Natural killer cell (primary cell): ENCODE measurements around the gene HSPG2. TPM values are rescaled to one million over a fixed set of nuclear protein-coding genes. Genes with fewer than 3 reads are reported as not detected.

ENCODE experiments used
- ATAC-seq, 3 donors: fragments of 150-1000 bp in 2 of 3; fragments of 200-7000 bp in 1 of 3; cut with Tn5 transposase; 1 replicate in 1 of 3; 2 replicates in 2 of 3; pipeline ENCODE4 v1.10.0; 2021; ENCODE audit warnings: mild to moderate bottlenecking in 2 of 3, moderate library complexity in 2 of 3
- DNase-seq, 2 donors: peaks; one replicate each; pipeline versions ENCODE4 v3.0.0 to v3.0.0-alpha.2; 2013 to 2021; ENCODE audit warnings: mixed read lengths in 1 of 2
- H3K27ac ChIP-seq: one replicate; pipeline ENCODE4 v1.5.1; 2013; ENCODE audit warnings: mild to moderate bottlenecking, low read length
- H3K27me3 ChIP-seq: one replicate; pipeline ENCODE4 v1.6.1; 2013; ENCODE audit warnings: low read length; ENCODE audit not compliant: control insufficient read depth, insufficient read depth
- H3K36me3 ChIP-seq: one replicate; pipeline ENCODE4 v1.6.1; 2013; ENCODE audit warnings: low read length; ENCODE audit not compliant: control insufficient read depth, insufficient read depth
- H3K4me1 ChIP-seq: one replicate; pipeline ENCODE4 v1.6.1; 2013; ENCODE audit warnings: low read length; ENCODE audit not compliant: control insufficient read depth, insufficient read depth
- H3K4me3 ChIP-seq: one replicate; pipeline ENCODE4 v1.5.1; 2013; ENCODE audit warnings: low read length
- H3K9me3 ChIP-seq: one replicate; pipeline ENCODE4 v1.6.1; 2013; ENCODE audit warnings: low read length; ENCODE audit not compliant: control insufficient read depth, insufficient read depth
- H3K27ac Mint-ChIP-seq, 2 donors: one replicate each; pipeline ENCODE4 v1.8.0; 2022; ENCODE audit warnings: mild to moderate bottlenecking in 2 of 2, mixed read lengths in 2 of 2, moderate library complexity in 1 of 2
- H3K27me3 Mint-ChIP-seq, 2 donors: one replicate each; pipeline ENCODE4 v1.8.0; 2022; ENCODE audit warnings: low read depth in 2 of 2, mixed read lengths in 2 of 2
- H3K36me3 Mint-ChIP-seq: one replicate; pipeline ENCODE4 v1.8.0; 2022; ENCODE audit warnings: mixed read lengths
- H3K4me1 Mint-ChIP-seq, 2 donors: one replicate each; pipeline ENCODE4 v1.8.0; 2022; ENCODE audit warnings: mixed read lengths in 2 of 2
- H3K4me3 Mint-ChIP-seq: one replicate; pipeline ENCODE4 v1.8.0; 2022; ENCODE audit warnings: mild to moderate bottlenecking, moderate library complexity, mixed read lengths
- H3K9me3 Mint-ChIP-seq, 2 donors: one replicate each; pipeline ENCODE4 v1.8.0; 2022; ENCODE audit warnings: mixed read lengths in 2 of 2
- WGBS: methylation state at CpG from one replicate; pipeline ENCODE4 v1.1.7; 2013; ENCODE audit warnings: missing lambda C conversion rate; ENCODE audit not compliant: insufficient coverage; 5-methylcytosine and 5-hydroxymethylcytosine counted together
- intact Hi-C: fragments of 100-400 bp; cut with micrococcal nuclease; formaldehyde crosslinking; loops from one replicate; pipeline ENCODE4 v1.14.2; 2022
- total RNA-seq, 4 donors: library from RNA; stranded (reverse); fragments of 120-200 nt in 1 of 4; gene quantifications; one replicate each; pipeline versions ENCODE4 v1.2.3 to v1.2.4, GENCODE V29; 2013 to 2022
- TF ChIP-seq, protein P1 (sequence below): fragments of 200-600 bp; IDR thresholded peaks from one replicate; pipeline ENCODE4 v1.8.0; 2022; ENCODE audit warnings: antibody characterized with exemption

Gene HSPG2
- total RNA-seq, 3 donors from 2014 or later (not counting 1 experiment from before 2014, with no cell fraction given), result 0.54 to 0.93 (median 0.90) TPM

DNA sequence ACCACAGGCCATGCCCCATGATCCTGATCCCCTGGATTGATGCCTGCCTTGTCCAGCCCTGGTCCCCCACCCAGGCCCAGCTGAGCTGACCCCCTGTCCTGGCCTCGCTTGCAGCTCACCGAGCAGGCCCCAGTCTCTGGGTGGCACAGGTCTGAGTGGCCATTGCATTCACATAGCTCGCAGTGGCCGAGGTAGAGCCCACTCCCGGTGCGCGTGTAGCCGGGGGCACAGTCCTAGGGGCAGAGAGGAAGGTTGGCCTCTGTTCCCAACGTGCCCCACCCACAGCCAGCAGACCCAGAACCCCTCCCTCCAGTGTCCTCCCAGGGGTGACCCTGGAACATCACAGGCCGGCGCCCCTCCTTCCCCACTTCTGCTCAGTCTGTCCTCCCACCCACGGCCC lies 73.1 kb downstream of the HSPG2 start:
- WGBS, result 91% methylated on average over 12 of the region's 12 CpGs

DNA sequence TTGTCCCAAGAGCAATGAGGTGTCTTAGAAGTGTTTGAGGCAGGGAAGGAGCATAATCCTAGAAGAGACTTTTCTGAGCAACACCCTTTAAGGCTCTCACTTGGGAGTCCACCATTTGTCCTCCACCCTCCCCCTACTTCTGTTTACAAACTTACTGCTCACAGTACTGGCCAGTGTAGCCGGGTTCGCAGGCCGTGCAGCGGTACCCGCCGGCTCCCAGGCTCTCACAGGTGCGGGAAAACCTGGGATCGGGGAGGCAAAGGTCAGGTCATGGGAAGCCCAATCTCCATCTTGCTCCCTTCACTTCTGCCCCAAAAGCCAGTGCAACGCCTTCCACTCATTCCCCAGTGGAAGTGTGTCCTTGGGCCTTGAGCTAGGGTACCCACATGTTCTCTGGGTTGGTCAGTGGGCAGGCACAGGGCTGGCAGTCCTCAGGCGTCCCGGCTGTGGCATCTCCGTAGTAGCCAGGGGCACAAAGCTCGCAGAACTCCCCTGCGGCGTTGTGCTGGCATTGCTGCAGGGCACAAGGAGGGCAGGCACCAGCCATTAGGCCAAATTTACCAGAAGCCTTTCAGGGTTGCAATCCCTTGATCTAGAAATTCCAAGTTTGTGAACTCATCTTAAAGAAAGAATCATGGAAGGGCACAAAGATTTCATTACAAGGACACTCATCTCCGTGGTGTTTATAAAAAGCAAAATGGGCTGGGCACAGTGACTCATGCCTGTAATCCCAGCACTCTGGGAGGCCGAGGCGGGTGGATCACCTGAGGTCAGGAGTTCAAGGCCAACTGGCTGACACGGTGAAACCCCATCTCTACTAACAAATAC lies 75.3 kb downstream of the HSPG2 start:
- H3K27me3 Mint-ChIP-seq, result no peaks in the 10 kb centered on the region
- peaks cover 12 to 17% of the 10 kb centered on the region in 2 donors for H3K4me1 Mint-ChIP-seq
- H3K4me3 Mint-ChIP-seq, result no peak overlapping the region
- no peak overlapping the region for H3K4me3 ChIP-seq
- no peaks in the 10 kb centered on the region for H3K36me3 Mint-ChIP-seq
- ATAC-seq (no peak), DNase-seq (no peak)
- intact Hi-C loops, result no loop called here
- H3K36me3 ChIP-seq, result no peaks in the 10 kb centered on the region
- peaks cover 3% of the 10 kb centered on the region for H3K9me3 ChIP-seq
- WGBS, result 95% methylated on average over 16 of the region's 19 CpGs
- no peak overlapping the region for H3K27ac ChIP-seq
- no peak overlapping the region for H3K27ac Mint-ChIP-seq
- peaks cover 30% of the 10 kb centered on the region for H3K4me1 ChIP-seq
- TF ChIP-seq, protein P1, sequence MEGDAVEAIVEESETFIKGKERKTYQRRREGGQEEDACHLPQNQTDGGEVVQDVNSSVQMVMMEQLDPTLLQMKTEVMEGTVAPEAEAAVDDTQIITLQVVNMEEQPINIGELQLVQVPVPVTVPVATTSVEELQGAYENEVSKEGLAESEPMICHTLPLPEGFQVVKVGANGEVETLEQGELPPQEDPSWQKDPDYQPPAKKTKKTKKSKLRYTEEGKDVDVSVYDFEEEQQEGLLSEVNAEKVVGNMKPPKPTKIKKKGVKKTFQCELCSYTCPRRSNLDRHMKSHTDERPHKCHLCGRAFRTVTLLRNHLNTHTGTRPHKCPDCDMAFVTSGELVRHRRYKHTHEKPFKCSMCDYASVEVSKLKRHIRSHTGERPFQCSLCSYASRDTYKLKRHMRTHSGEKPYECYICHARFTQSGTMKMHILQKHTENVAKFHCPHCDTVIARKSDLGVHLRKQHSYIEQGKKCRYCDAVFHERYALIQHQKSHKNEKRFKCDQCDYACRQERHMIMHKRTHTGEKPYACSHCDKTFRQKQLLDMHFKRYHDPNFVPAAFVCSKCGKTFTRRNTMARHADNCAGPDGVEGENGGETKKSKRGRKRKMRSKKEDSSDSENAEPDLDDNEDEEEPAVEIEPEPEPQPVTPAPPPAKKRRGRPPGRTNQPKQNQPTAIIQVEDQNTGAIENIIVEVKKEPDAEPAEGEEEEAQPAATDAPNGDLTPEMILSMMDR, result no peak
- H3K9me3 Mint-ChIP-seq, result no peaks in the 10 kb centered on the region
- no peaks in the 10 kb centered on the region for H3K27me3 ChIP-seq

More for the DNA sequence above, 73.1 kb downstream of the HSPG2 start:
- H3K4me1 Mint-ChIP-seq, result no peaks in the 10 kb centered on the region
- H3K36me3 Mint-ChIP-seq, result no peaks in the 10 kb centered on the region
- TF ChIP-seq, protein P1, result no peak
- H3K9me3 ChIP-seq, result peaks cover 3% of the 10 kb centered on the region
- no peak overlapping the region for H3K27ac Mint-ChIP-seq
- no peak overlapping the region for H3K4me3 Mint-ChIP-seq
- H3K9me3 Mint-ChIP-seq, result no peaks in the 10 kb centered on the region
- intact Hi-C loops, result no loop called here
- no peaks in the 10 kb centered on the region for H3K27me3 Mint-ChIP-seq
- no peak overlapping the region for H3K4me3 ChIP-seq
- ATAC-seq (no peak), DNase-seq (no peak)
- no peak overlapping the region for H3K27ac ChIP-seq
- H3K36me3 ChIP-seq, result no peaks in the 10 kb centered on the region
- peaks cover 14% of the 10 kb centered on the region for H3K4me1 ChIP-seq
- no peaks in the 10 kb centered on the region for H3K27me3 ChIP-seq

DNA sequence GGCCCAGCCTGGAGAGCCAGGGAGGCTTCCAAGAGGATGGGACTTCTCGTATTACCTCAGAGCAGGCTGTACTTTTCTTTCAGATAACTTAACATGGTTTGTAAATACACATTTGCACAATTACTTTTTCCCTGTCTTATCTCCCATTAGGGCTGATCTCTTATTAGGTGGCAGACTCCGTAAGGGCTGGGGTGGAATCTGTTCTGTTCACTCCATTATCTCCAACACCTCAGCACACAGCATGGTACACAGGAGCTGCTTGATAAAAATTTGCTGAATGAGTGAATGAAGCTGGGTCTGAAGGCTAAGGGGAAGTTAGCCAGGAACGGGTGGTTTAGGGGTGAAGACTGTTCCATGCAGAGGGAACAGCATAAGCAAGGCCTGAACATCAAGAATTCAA lies 76.1 kb downstream of the HSPG2 start:
- intact Hi-C loops, result no loop called here
- H3K4me1 ChIP-seq, result peaks cover 27% of the 10 kb centered on the region
- Mint-ChIP-seq H3K9me3 (no peaks in the 10 kb centered on the region), H3K27me3 (no peaks in the 10 kb centered on the region), H3K4me3 (no peak overlapping the region), H3K27ac (no peak overlapping the region), H3K4me1 (peaks cover 12 to 21% of the 10 kb centered on the region in 2 donors), H3K36me3 (no peaks in the 10 kb centered on the region)
- H3K36me3 ChIP-seq, result no peaks in the 10 kb centered on the region
- H3K27me3 ChIP-seq, result no peaks in the 10 kb centered on the region
- DNase-seq (no peak), ATAC-seq (no peak)
- H3K9me3 ChIP-seq, result peaks cover 3% of the 10 kb centered on the region
- TF ChIP-seq, protein P1, result no peak
- 92% methylated on average over 2 of the region's 3 CpGs for WGBS
- no peak overlapping the region for H3K27ac ChIP-seq
- H3K4me3 ChIP-seq, result no peak overlapping the region
